Keratinocyte (primary cell): ENCODE measurements around the gene TMEM54. TPM values are rescaled to one million over a fixed set of nuclear protein-coding genes. Genes with fewer than 3 reads are reported as not detected.

Experiments used
- DNase-seq: peaks from one replicate; pipeline ENCODE4 v3.0.0-alpha.2; 2011; ENCODE audit warnings: low read depth, missing footprints, low spot score
- FAIRE-seq: peaks from 2 replicates; lab custom pipeline; 2011; peaks lifted over from hg19 to GRCh38; lab: Jason Lieb, UNC
- H2AFZ ChIP-seq: 2 replicates; pipeline ENCODE4 v1.6.0; 2012; ENCODE audit warnings: low read length, control low read depth, inconsistent platforms; ENCODE audit not compliant: control insufficient read depth
- H3K27ac ChIP-seq: 2 replicates; pipeline ENCODE4 v1.5.1; 2011; ENCODE audit warnings: low read length; ENCODE audit not compliant: control insufficient read depth, insufficient read depth
- H3K27me3 ChIP-seq: 3 replicates; pipeline ENCODE4 v1.6.0; 2011; ENCODE audit warnings: low read length; ENCODE audit not compliant: control insufficient read depth, insufficient read depth; ENCODE audit errors: extremely low read depth
- H3K36me3 ChIP-seq, 2 experiments: 2 replicates in 1 of 2; 3 replicates in 1 of 2; pipeline ENCODE4 v1.5.1; 2011; ENCODE audit warnings: low read length in 2 of 2, mild to moderate bottlenecking in 1 of 2; ENCODE audit not compliant: control insufficient read depth in 2 of 2, insufficient read depth in 2 of 2; ENCODE audit errors: extremely low read depth in 1 of 2
- H3K4me1 ChIP-seq: 3 replicates; pipeline ENCODE4 v1.5.1; 2011; ENCODE audit warnings: low read length; ENCODE audit not compliant: control insufficient read depth, insufficient read depth; ENCODE audit errors: extremely low read depth
- H3K4me2 ChIP-seq: 3 replicates; pipeline ENCODE4 v1.6.0; 2011; ENCODE audit warnings: low read depth, low read length; ENCODE audit not compliant: control insufficient read depth, insufficient read depth; ENCODE audit errors: extremely low read depth
- H3K4me3 ChIP-seq, 3 experiments: fragments of 200-600 bp in 1 of 3; sonication (generic) in 1 of 3; 2 replicates in 2 of 3; 3 replicates in 1 of 3; pipeline ENCODE4 v1.5.1; 2011 to 2016; ENCODE audit warnings: low read length in 3 of 3, mild to moderate bottlenecking in 3 of 3, control low read depth in 2 of 3, inconsistent platforms in 1 of 3, low read depth in 1 of 3, mixed read lengths in 1 of 3, mixed run types in 1 of 3, moderate library complexity in 1 of 3; ENCODE audit not compliant: control insufficient read depth in 2 of 3, insufficient read depth in 2 of 3; ENCODE audit errors: extremely low read depth in 1 of 3
- H3K79me2 ChIP-seq: 2 replicates; pipeline ENCODE4 v1.6.0; 2012; ENCODE audit warnings: low read length; ENCODE audit not compliant: control insufficient read depth, insufficient read depth
- H3K9ac ChIP-seq: 3 replicates; pipeline ENCODE4 v1.6.0; 2011; ENCODE audit warnings: low read length; ENCODE audit not compliant: control insufficient read depth, insufficient read depth; ENCODE audit errors: extremely low read depth
- H3K9me1 ChIP-seq: 3 replicates; pipeline ENCODE4 v1.6.0; 2011; ENCODE audit warnings: low read length; ENCODE audit not compliant: control insufficient read depth, insufficient read depth; ENCODE audit errors: extremely low read depth
- H3K9me3 ChIP-seq: 2 replicates; pipeline ENCODE4 v1.5.1; 2012; ENCODE audit warnings: low read depth, low read length; ENCODE audit not compliant: control insufficient read depth
- H4K20me1 ChIP-seq: 3 replicates; pipeline ENCODE4 v1.6.0; 2011; ENCODE audit warnings: low read length; ENCODE audit not compliant: control insufficient read depth, insufficient read depth; ENCODE audit errors: extremely low read depth
- CTCF ChIP-seq, 3 experiments: IDR thresholded peaks in 1 of 3; conservative IDR thresholded peaks in 1 of 3; optimal IDR thresholded peaks in 1 of 3; 2 replicates in 2 of 3; 3 replicates in 1 of 3; pipeline versions ENCODE3 to v1.5.1; 2011; ENCODE audit warnings: low read length in 3 of 3, mild to moderate bottlenecking in 3 of 3, moderate library complexity in 2 of 3, control low read depth in 1 of 3, inconsistent platforms in 1 of 3; ENCODE audit not compliant: insufficient read depth in 2 of 3; ENCODE audit errors: extremely low read depth in 1 of 3
- EZH2 ChIP-seq: IDR thresholded peaks from one replicate; pipeline ENCODE4 v1.6.1; 2012; ENCODE audit warnings: inconsistent platforms, mild to moderate bottlenecking, low read length, moderate library complexity
- dilution Hi-C: fragments of 300-500 bp; cut with MboI; formaldehyde crosslinking; loops from one replicate; pipeline ENCODE4 v1.7.0; 2020; ENCODE audit warnings: low sequenced_read_pairs; ENCODE audit not compliant: extremely low pct_ligation_motif_present
- polyA plus RNA-seq, 5 experiments: library from polyadenylated mRNA; depleted of rRNA in 3 of 5; stranded (reverse) in 3 of 5; stranded (forward) in 1 of 5; unstranded in 1 of 5; fragments of >200 nt; gene quantifications; 1 replicate in 1 of 5; 2 replicates in 3 of 5; 3 replicates in 1 of 5; pipeline versions ENCODE4 v1.2.1 to v1.2.3, GENCODE V29; 2011 to 2012; ENCODE audit warnings: missing spikeins in 2 of 5, low read depth in 1 of 5, low replicate concordance in 1 of 5

Gene TMEM54
- polyA plus RNA-seq, 1 donor (not counting 4 experiments of a cell fraction or from before 2014, with no cell fraction given), result 59.4 TPM

GRCh38 chr1:32900371-32900955 lies 726 bp downstream of the TMEM54 start:
- no peaks in the 10 kb centered on the region for H4K20me1 ChIP-seq
- TF ChIP-seq EZH2 (no peak), CTCF (optimal IDR thresholded peaks at IDR 0.05 in 1 of 3, IDR thresholded peaks at IDR 0.05 in 1 of 3, conservative IDR thresholded peaks at IDR 0.05 in 1 of 3; ENCODE audit: extremely low read depth in 1 of 3, insufficient read depth in 2 of 3, low read length in 3 of 3) (no peak)
- H3K4me2 ChIP-seq, result peak overlapping the region; percentile 90
- DNase-seq (no peak), FAIRE-seq (no peak)
- peaks cover 2 to 14% of the 10 kb centered on the region in 2 experiments for H3K36me3 ChIP-seq
- peak overlapping the region; percentile 66 for H2AFZ ChIP-seq
- peaks cover 9% of the 10 kb centered on the region for H3K79me2 ChIP-seq
- peak overlapping the region; percentile 66 to 84 (median 83) for H3K4me3 ChIP-seq
- H3K9me1 ChIP-seq, result no peaks in the 10 kb centered on the region
- H3K27ac ChIP-seq, result peak overlapping the region; percentile 42
- H3K27me3 ChIP-seq, result no peaks in the 10 kb centered on the region
- no peaks in the 10 kb centered on the region for H3K9me3 ChIP-seq
- dilution Hi-C loops, result no loop called here
- peaks cover 32% of the 10 kb centered on the region for H3K4me1 ChIP-seq
- peak overlapping the region; percentile 84 for H3K9ac ChIP-seq

GRCh38 chr1:32899586-32900296 lies 1.4 kb downstream of the TMEM54 start:
- TF ChIP-seq CTCF (optimal IDR thresholded peaks at IDR 0.05 in 1 of 3, IDR thresholded peaks at IDR 0.05 in 1 of 3, conservative IDR thresholded peaks at IDR 0.05 in 1 of 3; ENCODE audit: extremely low read depth in 1 of 3, insufficient read depth in 2 of 3, low read length in 3 of 3), result no peak
- TF ChIP-seq EZH2, result no peak
- peaks cover 2 to 19% of the 10 kb centered on the region in 2 experiments for H3K36me3 ChIP-seq
- H3K4me1 ChIP-seq, result peaks cover 32% of the 10 kb centered on the region
- no peak overlapping the region for H3K27ac ChIP-seq
- H3K4me3 ChIP-seq, result peak overlapping the region in 2 of 3 experiments; percentile 83 to 84
- H3K9ac ChIP-seq, result peak overlapping the region; percentile 84
- H3K4me2 ChIP-seq, result peak overlapping the region; percentile 90
- dilution Hi-C loops, result no loop called here
- peaks cover 9% of the 10 kb centered on the region for H3K79me2 ChIP-seq
- DNase-seq (no peak), FAIRE-seq (no peak)
- H3K9me1 ChIP-seq, result no peaks in the 10 kb centered on the region
- no peaks in the 10 kb centered on the region for H3K27me3 ChIP-seq
- H4K20me1 ChIP-seq, result no peaks in the 10 kb centered on the region
- no peaks in the 10 kb centered on the region for H3K9me3 ChIP-seq
- no peak overlapping the region for H2AFZ ChIP-seq
